Smooth muscle cell (in vitro differentiated cells): ENCODE results near the gene HYOU1. TPM values are rescaled to one million over a fixed set of nuclear protein-coding genes. Genes with fewer than 3 reads are reported as not detected.
"Not testable (repeated sequence)": the region's sequence is repeated elsewhere in the genome, so short reads cannot be mapped to it uniquely, and the experiment has no call there.

Source experiments
- DNase-seq: peaks from one replicate; lab custom pipeline; 2025; ENCODE audit not compliant: unreplicated experiment; lab: John Stamatoyannopoulos, UW
- H2AFZ ChIP-seq: fragments of 200-600 bp; sonication (generic); 2 replicates; pipeline ENCODE4 v1.6.0; 2016; ENCODE audit warnings: antibody characterized with exemption, low read depth, mild to moderate bottlenecking
- H3F3A ChIP-seq: fragments of 200-600 bp; sonication (generic); 2 replicates; pipeline ENCODE4 v1.6.0; 2017; ENCODE audit warnings: antibody characterized with exemption, low read depth
- H3K27ac ChIP-seq: fragments of 200-600 bp; sonication (generic); 2 replicates; pipeline ENCODE4 v1.5.1; 2016; ENCODE audit warnings: low read depth, mild to moderate bottlenecking
- H3K27me3 ChIP-seq: fragments of 200-600 bp; sonication (generic); 2 replicates; pipeline ENCODE4 v1.6.1; 2016; ENCODE audit warnings: low read depth, mild to moderate bottlenecking
- H3K36me3 ChIP-seq: fragments of 200-600 bp; sonication (generic); 2 replicates; pipeline ENCODE4 v1.5.1; 2016; ENCODE audit warnings: low read depth
- H3K4me1 ChIP-seq: fragments of 200-600 bp; sonication (generic); 2 replicates; pipeline ENCODE4 v1.5.1; 2016; ENCODE audit warnings: low read depth
- H3K4me2 ChIP-seq: fragments of 200-600 bp; sonication (generic); 2 replicates; pipeline ENCODE4 v1.6.0; 2016; ENCODE audit warnings: mild to moderate bottlenecking
- H3K4me3 ChIP-seq: fragments of 200-600 bp; sonication (generic); 2 replicates; pipeline ENCODE4 v1.5.1; 2016; ENCODE audit warnings: mild to moderate bottlenecking
- H3K79me2 ChIP-seq: fragments of 200-600 bp; sonication (generic); 2 replicates; pipeline ENCODE4 v1.6.0; 2016; ENCODE audit warnings: low read depth, mild to moderate bottlenecking
- H3K9ac ChIP-seq: fragments of 200-600 bp; sonication (generic); 2 replicates; pipeline ENCODE4 v1.6.0; 2016; ENCODE audit warnings: low read depth
- H3K9me3 ChIP-seq: fragments of 200-600 bp; sonication (generic); replicated peaks from 2 replicates; pipeline ENCODE4 v1.5.1; 2016; ENCODE audit warnings: low read depth
- H4K20me1 ChIP-seq: fragments of 200-600 bp; sonication (generic); 2 replicates; pipeline ENCODE4 v1.6.0; 2016; ENCODE audit warnings: low read depth
- whole genome bisulfite sequencing: methylation state at CpG from one replicate; pipeline ENCODE4 v1.1.7; 2016; ENCODE audit warnings: low lambda C conversion rate; 5-methylcytosine and 5-hydroxymethylcytosine counted together
- polyA plus RNA-seq: library from polyadenylated mRNA; unstranded; fragments of >200 nt; fragmentation: Nextera tagmentation; extraction: Ambion mirVana; gene quantifications from 2 replicates; pipeline ENCODE4 v1.2.1, GENCODE V29; 2016
- total RNA-seq: library from RNA; depleted of rRNA; stranded (reverse); fragments of >200 nt; gene quantifications from 2 replicates; pipeline ENCODE4 v1.2.3, GENCODE V29; 2014
- TF ChIP-seq, protein P1 (sequence below): fragments of 200-600 bp; sonication (generic); IDR thresholded peaks from 2 replicates; pipeline ENCODE4 v1.5.1; 2017; ENCODE audit warnings: borderline replicate concordance, mild to moderate bottlenecking, antibody characterized with exemption; ENCODE audit not compliant: insufficient read depth, poor library complexity, severe bottlenecking

Gene HYOU1
- total and polyA plus RNA-seq, 2 experiments from 2014 or later = 90.4 to 98.1 TPM

GRCh38 chr11:119041821-119042514 is 15.0 kb downstream of the HYOU1 start:
- H3K9ac ChIP-seq = no peak overlapping the region
- no peaks in the 10 kb centered on the region for H3K36me3 ChIP-seq
- H3F3A ChIP-seq = no peaks in the 10 kb centered on the region
- no peaks in the 10 kb centered on the region for H3K4me1 ChIP-seq
- H3K9me3 ChIP-seq = no peaks in the 10 kb centered on the region
- H3K79me2 ChIP-seq = no peaks in the 10 kb centered on the region
- no peak overlapping the region for H2AFZ ChIP-seq
- H3K27ac ChIP-seq = no peak overlapping the region
- no peak overlapping the region for H3K4me2 ChIP-seq
- no peak overlapping the region for H3K4me3 ChIP-seq
- no peaks in the 10 kb centered on the region for H4K20me1 ChIP-seq
- 46% methylated on average over 4 of the region's 4 CpGs for WGBS
- H3K27me3 ChIP-seq = no peaks in the 10 kb centered on the region
- DNase-seq = no peak
- TF ChIP-seq, protein P1, sequence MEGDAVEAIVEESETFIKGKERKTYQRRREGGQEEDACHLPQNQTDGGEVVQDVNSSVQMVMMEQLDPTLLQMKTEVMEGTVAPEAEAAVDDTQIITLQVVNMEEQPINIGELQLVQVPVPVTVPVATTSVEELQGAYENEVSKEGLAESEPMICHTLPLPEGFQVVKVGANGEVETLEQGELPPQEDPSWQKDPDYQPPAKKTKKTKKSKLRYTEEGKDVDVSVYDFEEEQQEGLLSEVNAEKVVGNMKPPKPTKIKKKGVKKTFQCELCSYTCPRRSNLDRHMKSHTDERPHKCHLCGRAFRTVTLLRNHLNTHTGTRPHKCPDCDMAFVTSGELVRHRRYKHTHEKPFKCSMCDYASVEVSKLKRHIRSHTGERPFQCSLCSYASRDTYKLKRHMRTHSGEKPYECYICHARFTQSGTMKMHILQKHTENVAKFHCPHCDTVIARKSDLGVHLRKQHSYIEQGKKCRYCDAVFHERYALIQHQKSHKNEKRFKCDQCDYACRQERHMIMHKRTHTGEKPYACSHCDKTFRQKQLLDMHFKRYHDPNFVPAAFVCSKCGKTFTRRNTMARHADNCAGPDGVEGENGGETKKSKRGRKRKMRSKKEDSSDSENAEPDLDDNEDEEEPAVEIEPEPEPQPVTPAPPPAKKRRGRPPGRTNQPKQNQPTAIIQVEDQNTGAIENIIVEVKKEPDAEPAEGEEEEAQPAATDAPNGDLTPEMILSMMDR = no peak

- not testable (repeated sequence) for H3K27ac ChIP-seq, H3K27me3 ChIP-seq, H3K79me2 ChIP-seq, H3K4me1 ChIP-seq, H2AFZ ChIP-seq, DNase-seq, H3K4me3 ChIP-seq, H3K9me3 ChIP-seq, H3K4me2 ChIP-seq, H3K9ac ChIP-seq, H3F3A ChIP-seq, H3K36me3 ChIP-seq, H4K20me1 ChIP-seq
- 45% methylated on average over 11 of the region's 11 CpGs for WGBS
Measured at GRCh38 chr11:119039471-119039870, 17.5 kb downstream of the HYOU1 start.

- 91% methylated on average over 5 of the region's 5 CpGs for WGBS
- TF ChIP-seq, protein P1 = no peak
- H3K9ac ChIP-seq = no peak overlapping the region
- H3K27ac ChIP-seq = no peak overlapping the region
- H3K27me3 ChIP-seq = no peaks in the 10 kb centered on the region
- H3K4me2 ChIP-seq = no peak overlapping the region
- H3K9me3 ChIP-seq = no peaks in the 10 kb centered on the region
- no peak for DNase-seq
- H3K4me1 ChIP-seq = no peaks in the 10 kb centered on the region
- no peaks in the 10 kb centered on the region for H3F3A ChIP-seq
- H2AFZ ChIP-seq = no peak overlapping the region
- no peaks in the 10 kb centered on the region for H3K36me3 ChIP-seq
- H4K20me1 ChIP-seq = no peaks in the 10 kb centered on the region
- no peak overlapping the region for H3K4me3 ChIP-seq
- no peaks in the 10 kb centered on the region for H3K79me2 ChIP-seq
Measured at GRCh38 chr11:119038884-119039283, 18.1 kb downstream of the HYOU1 start.

DNA sequence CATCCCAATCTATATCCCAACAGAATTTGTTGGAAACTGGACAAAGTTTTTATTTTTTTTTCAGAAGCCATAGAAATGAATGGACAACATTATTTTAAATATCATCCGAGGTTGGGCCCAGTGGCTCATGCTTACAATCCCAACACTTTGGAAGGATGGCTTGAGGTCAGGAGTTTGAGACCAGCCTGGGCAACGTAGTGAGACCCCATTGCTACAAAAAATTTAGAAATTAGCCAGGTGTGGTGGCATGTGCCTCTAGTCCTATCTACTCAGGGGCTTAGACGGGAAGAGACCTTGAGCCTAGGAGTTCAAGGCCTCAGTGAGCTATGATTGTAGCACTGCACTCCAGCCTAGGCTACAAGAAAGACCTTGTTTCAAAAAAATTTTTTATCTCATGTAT is 22.2 kb downstream of the HYOU1 start:
- no peak overlapping the region for H3K4me2 ChIP-seq
- H3K27ac ChIP-seq = no peak overlapping the region
- H3K4me1 ChIP-seq = peaks cover 2% of the 10 kb centered on the region
- no peaks in the 10 kb centered on the region for H3K9me3 ChIP-seq
- no peak overlapping the region for H3K4me3 ChIP-seq
- H3K27me3 ChIP-seq = no peaks in the 10 kb centered on the region
- no peaks in the 10 kb centered on the region for H3K79me2 ChIP-seq
- no peaks in the 10 kb centered on the region for H3K36me3 ChIP-seq
- no peak for DNase-seq
- 88% methylated on average over 3 of the region's 3 CpGs for WGBS
- TF ChIP-seq, protein P1 = no peak
- H4K20me1 ChIP-seq = no peaks in the 10 kb centered on the region
- no peak overlapping the region for H3K9ac ChIP-seq
- H2AFZ ChIP-seq = no peak overlapping the region
- no peaks in the 10 kb centered on the region for H3F3A ChIP-seq

- peaks cover 16% of the 10 kb centered on the region for H3K4me1 ChIP-seq
- not testable (repeated sequence) for H3K4me3 ChIP-seq, H4K20me1 ChIP-seq, DNase-seq, H3K79me2 ChIP-seq, H3K27ac ChIP-seq, H3K9ac ChIP-seq, H3K9me3 ChIP-seq, H3K4me2 ChIP-seq, H3F3A ChIP-seq, H2AFZ ChIP-seq, H3K36me3 ChIP-seq, H3K27me3 ChIP-seq
- WGBS = 91% methylated on average over 10 of the region's 10 CpGs
Measured at GRCh38 chr11:119033421-119033820, 23.6 kb downstream of the HYOU1 start.
